Heart left ventricle (tissue), 13 donors: Measurements from ENCODE around the gene TNFRSF11A.

Experiments used
- POLR2A ChIP-seq, 2 donors: fragments of 450-650 bp; IDR thresholded peaks; one replicate each; pipeline ENCODE4 v1.6.1; 2017; ENCODE audit warnings: antibody characterized with exemption in 2 of 2, mild to moderate bottlenecking in 2 of 2, moderate library complexity in 2 of 2
- TF ChIP-seq, protein P1 (sequence below), 12 donors: fragments of 200-600 bp; sonication (generic) in 4 of 12; IDR thresholded peaks; one replicate each; pipeline versions ENCODE4 v1.5.0 to v1.8.0; 2018 to 2022; ENCODE audit warnings: antibody characterized with exemption in 12 of 12, mild to moderate bottlenecking in 5 of 12
- donor health status: ischemic (EF 13 %, LVEDD 7.1; RV severe dilation, severe dysfunction).
- donor health status: DM: no; HTN: yes; CAD: no.
- donor health status: DM: no; HTN: no; CAD: no.
- donor health status: ischemic (EF 25% LVEDD 6.9; RV normal size, moderate dysfunction).
- donor health status: ischemic (EF 25% LVEDD 5.7; RV mildly dilated, moderate dysfunction).
- donor health status: ischemic (EF 35%, LVEDD 5.7; RV mildly dilated, moderate dysfunction).
- donor health status: nonischemic (EF 11% LVEDD 7.7; RV severe dilation, severe dysfunction).
- donor health status: DM: yes; HTN: yes; CAD: no.
- donor health status: PGD.
- donor health status: ischemic (EF 29% LVEDD 5.4; RV normal size, mild dysfunction).
- donor health status: nonischemic (EF 23%, LVEDD 6.1; RV moderate dilation, normal function).

DNA sequence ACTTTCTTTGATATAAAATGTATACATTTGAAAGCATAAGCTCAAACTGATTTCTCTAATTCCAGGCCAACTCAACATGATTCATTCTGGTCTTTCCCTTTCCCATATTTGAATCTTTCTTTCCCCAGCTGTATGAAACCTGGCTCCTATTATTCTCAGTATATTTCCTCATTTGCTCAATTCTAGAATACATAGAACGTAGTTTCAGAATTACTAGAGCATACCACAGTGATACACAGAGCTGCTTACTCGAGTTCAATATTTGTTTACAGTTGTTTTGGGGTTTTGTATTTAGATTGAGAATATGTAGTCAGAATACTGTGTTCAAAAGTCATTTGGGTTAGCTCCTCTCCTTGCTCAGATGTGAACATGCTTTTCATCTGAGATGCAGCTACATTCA, 43.0 kb downstream of the TNFRSF11A start:
- TF ChIP-seq POLR2A (IDR thresholded peaks at IDR 0.05) = no peak
- TF ChIP-seq, protein P1, sequence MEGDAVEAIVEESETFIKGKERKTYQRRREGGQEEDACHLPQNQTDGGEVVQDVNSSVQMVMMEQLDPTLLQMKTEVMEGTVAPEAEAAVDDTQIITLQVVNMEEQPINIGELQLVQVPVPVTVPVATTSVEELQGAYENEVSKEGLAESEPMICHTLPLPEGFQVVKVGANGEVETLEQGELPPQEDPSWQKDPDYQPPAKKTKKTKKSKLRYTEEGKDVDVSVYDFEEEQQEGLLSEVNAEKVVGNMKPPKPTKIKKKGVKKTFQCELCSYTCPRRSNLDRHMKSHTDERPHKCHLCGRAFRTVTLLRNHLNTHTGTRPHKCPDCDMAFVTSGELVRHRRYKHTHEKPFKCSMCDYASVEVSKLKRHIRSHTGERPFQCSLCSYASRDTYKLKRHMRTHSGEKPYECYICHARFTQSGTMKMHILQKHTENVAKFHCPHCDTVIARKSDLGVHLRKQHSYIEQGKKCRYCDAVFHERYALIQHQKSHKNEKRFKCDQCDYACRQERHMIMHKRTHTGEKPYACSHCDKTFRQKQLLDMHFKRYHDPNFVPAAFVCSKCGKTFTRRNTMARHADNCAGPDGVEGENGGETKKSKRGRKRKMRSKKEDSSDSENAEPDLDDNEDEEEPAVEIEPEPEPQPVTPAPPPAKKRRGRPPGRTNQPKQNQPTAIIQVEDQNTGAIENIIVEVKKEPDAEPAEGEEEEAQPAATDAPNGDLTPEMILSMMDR (IDR thresholded peaks at IDR 0.05) = no peak
